ENCODE data around the gene CDH23.

CDH23 gene

GRCh38 chr10:71562904-71563303 lies 166.2 kb downstream of the CDH23 start:
- no peaks in the 10 kb centered on the region for H3K27me3 ChIP-seq (ENCODE audit: insufficient read depth, poor library complexity, severe bottlenecking)
- H3K27ac ChIP-seq (ENCODE audit: poor library complexity, severe bottlenecking), result no peak overlapping the region
- H3K9me3 ChIP-seq (ENCODE audit: severe bottlenecking), result no peaks in the 10 kb centered on the region
- TF ChIP-seq CTCF (IDR thresholded peaks at IDR 0.05; ENCODE audit: poor library complexity, severe bottlenecking), result no peak
- H3K36me3 ChIP-seq (ENCODE audit: low read depth), result no peaks in the 10 kb centered on the region
- H3K4me3 ChIP-seq (ENCODE audit: severe bottlenecking), result no peak overlapping the region
- DNase-seq (ENCODE audit: low spot score), result no peak
- no peaks in the 10 kb centered on the region for H3K4me1 ChIP-seq (ENCODE audit: insufficient read depth, poor library complexity, severe bottlenecking)
- no peak for ATAC-seq (ENCODE audit: low read depth)

GRCh38 chr10:71564194-71564820 lies 167.6 kb downstream of the CDH23 start:
- Histone ChIP-seq H3K27me3 (ENCODE audit: insufficient read depth, poor library complexity, severe bottlenecking) (no peaks in the 10 kb centered on the region), H3K4me1 (ENCODE audit: insufficient read depth, poor library complexity, severe bottlenecking) (no peaks in the 10 kb centered on the region), H3K36me3 (ENCODE audit: low read depth) (no peaks in the 10 kb centered on the region), H3K9me3 (ENCODE audit: severe bottlenecking) (no peaks in the 10 kb centered on the region), H3K27ac (ENCODE audit: poor library complexity, severe bottlenecking) (no peak overlapping the region), H3K4me3 (ENCODE audit: severe bottlenecking) (no peak overlapping the region)
- DNase-seq (ENCODE audit: low spot score) (no peak), ATAC-seq (ENCODE audit: low read depth) (no peak)
- TF ChIP-seq CTCF (IDR thresholded peaks at IDR 0.05; ENCODE audit: poor library complexity, severe bottlenecking), result no peak

GRCh38 chr10:71565284-71566000 lies 168.7 kb downstream of the CDH23 start:
- DNase-seq (ENCODE audit: low spot score), result no peak
- ATAC-seq (ENCODE audit: low read depth), result no peak
- no peaks in the 10 kb centered on the region for H3K36me3 ChIP-seq (ENCODE audit: low read depth)
- H3K27ac ChIP-seq (ENCODE audit: poor library complexity, severe bottlenecking), result no peak overlapping the region
- no peaks in the 10 kb centered on the region for H3K4me1 ChIP-seq (ENCODE audit: insufficient read depth, poor library complexity, severe bottlenecking)
- H3K4me3 ChIP-seq (ENCODE audit: severe bottlenecking), result no peak overlapping the region
- H3K9me3 ChIP-seq (ENCODE audit: severe bottlenecking), result no peaks in the 10 kb centered on the region
- no peak for TF ChIP-seq CTCF (IDR thresholded peaks at IDR 0.05; ENCODE audit: poor library complexity, severe bottlenecking)
- no peaks in the 10 kb centered on the region for H3K27me3 ChIP-seq (ENCODE audit: insufficient read depth, poor library complexity, severe bottlenecking)

GRCh38 chr10:71567006-71567405 lies 170.3 kb downstream of the CDH23 start:
- no peak overlapping the region for H3K4me3 ChIP-seq (ENCODE audit: severe bottlenecking)
- ATAC-seq (ENCODE audit: low read depth), result no peak
- H3K4me1 ChIP-seq (ENCODE audit: insufficient read depth, poor library complexity, severe bottlenecking), result no peaks in the 10 kb centered on the region
- no peak for TF ChIP-seq CTCF (IDR thresholded peaks at IDR 0.05; ENCODE audit: poor library complexity, severe bottlenecking)
- H3K9me3 ChIP-seq (ENCODE audit: severe bottlenecking), result no peaks in the 10 kb centered on the region
- H3K27ac ChIP-seq (ENCODE audit: poor library complexity, severe bottlenecking), result no peak overlapping the region
- no peak for DNase-seq (ENCODE audit: low spot score)
- no peaks in the 10 kb centered on the region for H3K36me3 ChIP-seq (ENCODE audit: low read depth)
- no peaks in the 10 kb centered on the region for H3K27me3 ChIP-seq (ENCODE audit: insufficient read depth, poor library complexity, severe bottlenecking)
